RPMI7951 (cell line): ENCODE data around the gene GYPC. TPM values are rescaled to one million over a fixed set of nuclear protein-coding genes. Genes with fewer than 3 reads are reported as not detected.

Experiments used
- DNase-seq: peaks from one replicate; pipeline ENCODE4 v3.0.0-alpha.2; 2012; ENCODE audit warnings: low read depth
- total RNA-seq: library from RNA; depleted of rRNA; stranded (reverse); fragments of >200 nt; shearing (Covaris generic); gene quantifications from 2 replicates; pipeline ENCODE4 v1.2.3, GENCODE V29; 2014

Gene GYPC
- total RNA-seq, 1 experiment from 2014 or later, result 192 TPM

DNA sequence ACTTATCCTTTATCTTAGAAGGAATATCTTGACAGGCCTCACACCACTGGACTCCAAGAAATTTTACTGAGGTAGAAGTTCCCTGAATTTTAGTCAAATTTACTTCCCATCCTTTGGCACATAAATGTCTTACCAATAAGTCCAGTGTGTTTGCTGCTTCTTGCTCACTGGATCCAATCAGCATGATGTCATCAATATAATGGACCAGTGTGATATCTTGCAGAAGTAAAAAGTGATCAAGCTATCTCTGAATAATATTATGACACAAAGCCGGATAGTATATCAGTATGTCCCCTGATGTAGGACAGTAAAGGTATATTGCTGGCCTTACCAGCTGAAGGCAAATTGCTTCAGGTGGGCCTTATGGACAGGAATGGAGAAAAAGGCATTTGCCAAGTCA is 6.9 kb upstream of the GYPC start:
- DNase-seq, result no peak

- DNase-seq, result no peak
Measured at GRCh38 chr2:126650994-126651393, 5.0 kb upstream of the GYPC start.

GRCh38 chr2:126652323-126652891 is 3.6 kb upstream of the GYPC start:
- no peak for DNase-seq

- DNase-seq, result no peak
Measured at GRCh38 chr2:126653109-126653508, 2.8 kb upstream of the GYPC start.

DNA sequence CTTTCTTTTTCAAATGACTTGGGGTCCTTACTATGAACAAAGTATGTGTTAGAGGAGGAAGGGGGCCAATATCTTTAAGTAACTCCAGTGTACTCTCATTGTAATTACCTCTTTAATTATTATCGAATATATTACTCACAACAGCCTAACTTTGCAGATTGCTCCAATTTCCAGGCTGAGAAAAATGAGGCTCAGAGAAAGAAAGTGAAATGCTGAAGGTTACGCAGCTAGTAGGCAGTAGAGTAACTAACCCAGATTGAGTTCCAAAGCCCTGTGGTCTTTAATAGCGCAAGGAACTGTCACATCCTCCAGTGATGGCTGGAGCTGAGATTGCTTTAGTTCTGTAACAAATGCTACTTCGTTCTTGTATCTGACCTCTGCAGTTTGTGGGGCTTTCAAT is 2.2 kb upstream of the GYPC start:
- no peak for DNase-seq

DNA sequence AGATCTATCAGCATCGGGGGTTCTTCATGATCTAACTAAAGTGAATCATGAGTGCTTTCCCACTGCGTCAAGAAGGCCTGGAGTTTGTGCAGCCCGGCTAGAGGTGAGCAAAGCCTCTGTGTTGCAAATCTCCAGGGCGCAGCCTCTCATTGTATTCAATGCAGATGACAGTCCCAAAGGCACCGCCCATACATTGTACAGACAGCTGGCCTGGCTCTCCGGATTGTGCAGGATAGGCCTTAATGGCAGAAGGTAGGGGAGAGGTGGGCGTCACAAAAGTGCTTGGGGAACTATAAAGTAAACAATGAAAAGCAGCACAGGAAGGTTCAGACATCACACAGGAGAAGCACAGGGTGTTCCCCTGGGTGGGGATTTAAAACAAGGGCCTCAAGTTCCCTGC is 907 bp upstream of the GYPC start:
- DNase-seq, result peak; percentile 43

DNA sequence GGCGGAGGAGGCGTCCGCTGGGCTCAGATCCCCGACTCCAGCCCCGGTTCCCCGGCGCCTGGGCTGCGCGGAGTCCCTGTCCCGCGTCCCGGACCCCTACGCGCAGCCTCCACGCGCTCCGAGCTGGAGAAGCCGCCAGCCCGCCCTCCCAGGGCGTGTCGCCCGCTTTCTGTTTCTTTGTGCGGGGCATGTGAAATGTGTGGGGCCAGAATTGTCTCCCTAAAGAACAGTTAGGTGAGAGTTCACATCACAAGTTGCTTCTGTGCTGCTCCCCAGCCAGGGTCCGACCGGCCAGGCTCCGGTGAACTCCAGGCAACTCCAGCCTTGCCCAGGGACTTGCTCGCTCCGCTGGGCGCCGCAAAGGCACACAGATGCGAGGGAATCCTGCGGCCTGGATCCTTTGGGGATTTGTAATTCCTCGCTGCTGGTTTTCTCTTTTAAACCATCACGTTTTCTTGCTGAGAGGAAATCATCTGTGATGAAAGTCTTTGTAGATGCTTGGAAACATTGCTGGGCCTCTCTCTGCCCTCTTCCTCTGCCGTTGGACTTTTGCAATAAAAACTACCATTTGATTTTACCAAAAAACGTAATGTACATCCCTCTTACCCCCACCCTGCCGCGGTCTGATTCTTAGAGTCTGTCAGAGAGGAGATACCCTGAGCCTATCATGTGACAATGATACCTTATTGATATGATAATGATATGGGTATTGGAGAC is 631 bp downstream of the GYPC start:
- peak; percentile 49 for DNase-seq

- peak; percentile 93 for DNase-seq
Measured at GRCh38 chr2:126657148-126657635, 1.2 kb downstream of the GYPC start.

GRCh38 chr2:126657636-126658318 is 1.8 kb downstream of the GYPC start:
- peak; percentile 100 for DNase-seq

DNA sequence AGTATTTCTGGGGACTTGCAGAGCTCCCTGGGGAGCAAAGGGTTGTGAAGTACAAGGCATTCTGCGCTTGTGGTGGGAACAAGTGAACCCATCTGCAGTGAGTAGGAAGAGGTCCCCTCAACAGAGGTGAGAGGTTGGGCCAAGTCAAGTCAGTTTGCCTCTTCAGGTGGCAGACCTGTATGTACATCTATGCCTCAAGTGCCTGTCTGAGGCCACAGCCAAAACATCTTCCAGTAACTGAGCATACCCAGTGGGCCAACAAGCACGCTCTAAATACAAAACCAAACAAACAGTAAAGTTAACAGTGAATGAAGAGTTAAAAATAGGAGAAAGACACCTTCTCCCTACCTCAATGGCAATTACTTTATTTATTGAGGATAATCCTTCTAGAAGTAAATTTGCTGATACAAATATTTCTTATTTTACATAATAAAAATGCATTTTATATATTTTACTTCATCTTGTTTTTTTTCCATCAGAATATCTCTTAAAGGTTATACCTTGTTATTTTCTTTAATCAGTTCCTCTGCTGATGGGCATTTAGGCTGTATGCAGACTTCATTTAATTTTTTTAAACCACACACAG is 2.5 kb downstream of the GYPC start:
- DNase-seq, result no peak

DNA sequence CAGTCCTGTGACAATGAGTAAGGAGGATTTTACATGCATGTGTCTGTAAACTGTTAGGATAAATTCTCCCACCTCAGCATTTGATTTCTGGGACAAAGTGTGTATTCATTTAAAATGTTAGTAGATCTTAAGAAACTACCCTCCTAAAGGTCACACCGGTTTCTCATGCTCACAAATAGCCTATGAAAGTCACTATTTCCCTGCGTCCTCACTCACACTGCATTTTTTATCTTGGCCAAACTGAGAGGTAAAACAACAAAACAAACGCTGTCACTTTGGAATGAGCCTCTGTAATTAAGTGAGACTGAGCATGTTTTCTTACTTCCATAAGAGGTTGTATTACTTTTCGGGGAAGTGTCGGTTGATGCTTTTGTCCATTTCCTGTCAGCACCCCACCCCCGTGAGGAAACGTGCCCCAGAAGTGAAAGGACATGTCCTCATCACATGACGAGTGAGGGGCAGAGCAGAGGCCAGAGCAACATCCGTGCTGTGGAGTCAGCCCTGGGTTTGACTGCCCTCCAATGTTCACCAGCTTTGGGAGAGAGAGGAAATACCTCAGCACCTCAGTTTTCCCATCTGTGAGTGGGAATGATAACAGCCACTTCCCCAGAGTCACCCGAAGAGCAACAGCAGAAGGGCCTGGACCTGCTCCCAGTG is 3.1 kb downstream of the GYPC start:
- peak; percentile 38 for DNase-seq

GRCh38 chr2:126659562-126660467 is 3.9 kb downstream of the GYPC start:
- no peak for DNase-seq

GRCh38 chr2:126660971-126661370 is 5.0 kb downstream of the GYPC start:
- no peak for DNase-seq

- no peak for DNase-seq
Measured at GRCh38 chr2:126661702-126662500, 5.9 kb downstream of the GYPC start.

GRCh38 chr2:126662621-126663020 is 6.7 kb downstream of the GYPC start:
- peak; percentile 27 for DNase-seq

GRCh38 chr2:126663184-126663963 is 7.4 kb downstream of the GYPC start:
- no peak for DNase-seq

GRCh38 chr2:126664234-126664633 is 8.3 kb downstream of the GYPC start:
- DNase-seq, result no peak

- no peak for DNase-seq
Measured at GRCh38 chr2:126664639-126665038, 8.7 kb downstream of the GYPC start.

DNA sequence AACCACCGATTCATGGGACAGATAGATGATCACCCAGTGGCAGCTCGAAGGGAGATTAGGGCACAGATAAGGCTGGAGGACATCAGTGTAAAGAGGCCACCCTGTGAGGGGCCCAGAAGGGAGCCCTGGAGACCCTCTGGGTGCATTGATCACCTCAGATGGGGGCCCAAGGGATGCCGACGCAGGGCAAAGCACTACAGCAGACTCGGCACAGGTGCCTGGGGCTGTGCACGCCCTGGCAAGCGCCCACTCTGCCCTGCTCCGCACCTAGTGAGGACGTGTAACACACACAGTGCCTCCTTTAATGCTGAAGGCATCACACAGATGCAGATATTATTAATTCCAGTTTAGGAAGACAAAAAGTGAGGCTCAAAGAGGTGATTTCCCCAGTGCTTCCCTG is 9.5 kb downstream of the GYPC start:
- DNase-seq, result no peak
